COLO668 (cell line): ENCODE data around the gene ZBTB32.
A peak's percentile ranks its signal among the peaks of the same experiment; 100 is the strongest.

Experiments used
- DNase-seq: peaks from one replicate; lab custom pipeline; 2025; ENCODE audit not compliant: unreplicated experiment; lab: John Stamatoyannopoulos, UW

ZBTB32 gene

DNA sequence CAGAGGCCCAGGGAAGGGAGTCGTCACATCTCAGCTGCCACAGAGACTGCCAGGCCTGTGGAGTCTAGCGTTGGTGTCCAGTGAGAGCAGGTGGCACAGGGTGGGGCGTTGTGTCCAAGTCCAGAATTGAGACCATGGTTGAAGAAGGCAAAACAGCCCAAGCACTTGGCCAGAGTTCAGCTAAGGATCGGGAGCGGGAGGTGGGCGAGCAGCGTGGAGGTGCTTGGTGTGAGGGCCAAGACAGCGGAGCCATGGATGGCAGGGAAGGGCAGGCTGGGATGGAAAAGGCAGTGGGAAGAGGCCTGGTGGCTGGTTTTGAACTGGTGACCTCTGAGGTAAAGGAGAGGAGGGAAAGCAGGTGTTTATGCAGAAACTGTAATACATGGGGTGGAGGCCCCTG is 29.9 kb downstream of the ZBTB32 start:
- DNase-seq, result no peak

DNA sequence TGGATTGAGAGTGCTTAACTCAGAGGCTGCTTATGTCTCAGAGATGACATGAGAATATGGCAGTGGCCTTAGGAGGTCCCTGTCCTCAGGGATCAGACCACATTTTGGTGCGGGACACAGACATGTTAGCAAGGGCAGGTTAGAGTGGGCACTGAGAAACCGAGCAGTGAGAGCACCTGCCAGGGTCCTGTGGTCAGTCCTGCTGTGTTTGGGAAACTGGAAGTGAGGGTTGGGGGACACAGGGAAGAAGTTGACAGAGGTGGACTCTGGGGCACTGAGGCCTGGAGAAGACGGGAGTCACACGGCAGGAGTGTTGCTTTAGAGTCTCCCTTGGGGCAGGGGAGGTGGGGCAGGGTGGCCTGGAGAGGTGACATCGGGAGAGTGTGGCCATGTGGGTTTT is 30.5 kb downstream of the ZBTB32 start:
- no peak for DNase-seq

DNA sequence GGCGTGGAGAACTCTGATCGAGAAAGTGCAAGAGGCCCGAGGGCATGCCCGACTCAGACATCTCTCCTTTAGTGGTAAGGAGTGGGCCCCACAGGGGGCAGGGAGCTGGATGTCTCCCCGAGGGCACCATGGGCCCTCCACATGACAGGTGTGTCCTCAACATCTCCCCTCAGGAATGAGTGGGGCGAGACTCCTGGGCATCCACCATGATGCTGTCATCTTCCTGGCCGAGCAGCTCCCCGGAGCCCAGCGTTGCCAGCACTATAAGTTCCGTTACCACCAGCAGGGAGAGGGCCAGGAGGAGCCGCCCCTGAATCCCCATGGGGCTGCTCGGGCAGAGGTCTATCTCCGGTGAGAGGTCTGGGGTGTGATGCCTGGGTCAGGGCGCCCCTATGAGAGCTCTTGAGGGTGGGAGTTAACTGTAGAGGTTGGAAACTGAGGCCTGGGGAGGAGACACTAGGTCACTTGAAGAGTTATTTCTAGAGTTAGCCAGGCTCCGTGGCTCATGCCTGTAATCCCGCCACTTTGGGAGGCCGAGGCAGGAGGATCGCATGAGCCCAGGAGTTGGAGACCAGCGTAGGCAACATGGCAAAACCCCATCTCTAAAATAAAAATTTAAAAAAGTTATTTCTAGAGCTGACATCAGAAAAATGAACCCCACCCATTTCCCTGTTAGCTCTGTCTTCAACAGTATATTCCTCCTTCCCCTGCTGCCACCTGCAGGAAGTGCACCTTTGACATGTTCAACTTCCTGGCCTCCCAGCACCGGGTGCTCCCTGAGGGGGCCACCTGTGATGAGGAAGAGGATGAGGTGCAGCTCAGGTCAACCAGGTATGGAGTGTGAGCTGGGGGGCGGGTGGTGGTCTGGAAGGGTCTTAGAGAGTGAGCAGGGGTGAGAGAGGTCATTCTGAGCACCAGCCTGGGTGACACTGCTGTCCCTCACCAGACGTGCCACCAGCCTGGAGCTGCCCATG is 32.8 kb downstream of the ZBTB32 start:
- no peak for DNase-seq

DNA sequence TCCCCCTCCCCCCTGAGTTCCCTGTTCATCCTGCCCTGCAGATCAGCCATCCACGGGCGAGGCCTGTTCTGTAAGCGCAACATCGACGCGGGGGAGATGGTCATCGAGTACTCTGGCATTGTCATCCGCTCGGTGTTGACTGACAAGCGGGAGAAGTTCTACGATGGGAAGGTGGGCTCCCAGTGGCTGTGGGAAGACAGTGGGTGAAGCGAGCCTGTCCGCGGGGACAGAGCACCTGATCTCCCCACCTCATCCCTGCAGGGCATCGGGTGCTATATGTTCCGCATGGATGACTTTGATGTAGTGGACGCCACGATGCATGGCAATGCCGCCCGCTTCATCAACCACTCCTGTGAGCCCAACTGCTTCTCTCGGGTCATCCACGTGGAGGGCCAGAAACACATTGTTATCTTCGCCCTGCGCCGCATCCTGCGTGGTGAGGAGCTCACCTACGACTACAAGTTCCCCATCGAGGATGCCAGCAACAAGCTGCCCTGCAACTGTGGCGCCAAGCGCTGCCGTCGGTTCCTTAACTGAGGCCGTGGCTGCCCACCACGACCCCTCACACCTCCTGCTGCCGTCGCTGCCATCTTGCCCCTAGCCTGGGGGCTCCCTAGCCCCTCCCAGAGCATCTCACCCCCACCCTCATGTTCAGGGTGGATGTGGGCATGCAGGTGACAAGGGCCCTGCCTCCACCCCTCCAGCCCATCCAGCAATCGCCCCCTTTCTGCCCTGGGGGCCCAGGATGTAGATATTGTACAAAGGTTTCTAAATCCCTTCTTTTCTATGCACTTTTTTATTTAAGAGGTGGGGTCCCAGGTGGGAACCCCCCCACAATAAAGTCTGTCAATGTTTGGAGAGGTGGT is 33.9 kb downstream of the ZBTB32 start:
- DNase-seq, result no peak

DNA sequence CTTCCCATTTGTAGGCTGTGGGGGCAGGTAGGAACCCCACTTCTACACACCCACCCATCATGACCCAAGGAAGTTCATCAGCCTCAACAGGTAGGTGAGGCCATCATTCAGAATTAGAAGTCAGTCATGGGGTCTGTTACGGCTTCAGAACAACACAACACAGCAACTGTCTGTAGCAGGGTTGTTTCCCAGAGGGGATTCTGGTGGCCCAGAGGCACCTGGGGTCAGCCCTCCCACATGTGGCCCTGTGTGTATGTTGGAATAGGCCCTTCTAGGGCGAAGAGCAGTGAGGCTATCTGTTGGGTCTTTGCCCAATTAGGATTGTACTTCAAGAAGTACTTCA is 34.5 kb downstream of the ZBTB32 start:
- DNase-seq, result no peak

DNA sequence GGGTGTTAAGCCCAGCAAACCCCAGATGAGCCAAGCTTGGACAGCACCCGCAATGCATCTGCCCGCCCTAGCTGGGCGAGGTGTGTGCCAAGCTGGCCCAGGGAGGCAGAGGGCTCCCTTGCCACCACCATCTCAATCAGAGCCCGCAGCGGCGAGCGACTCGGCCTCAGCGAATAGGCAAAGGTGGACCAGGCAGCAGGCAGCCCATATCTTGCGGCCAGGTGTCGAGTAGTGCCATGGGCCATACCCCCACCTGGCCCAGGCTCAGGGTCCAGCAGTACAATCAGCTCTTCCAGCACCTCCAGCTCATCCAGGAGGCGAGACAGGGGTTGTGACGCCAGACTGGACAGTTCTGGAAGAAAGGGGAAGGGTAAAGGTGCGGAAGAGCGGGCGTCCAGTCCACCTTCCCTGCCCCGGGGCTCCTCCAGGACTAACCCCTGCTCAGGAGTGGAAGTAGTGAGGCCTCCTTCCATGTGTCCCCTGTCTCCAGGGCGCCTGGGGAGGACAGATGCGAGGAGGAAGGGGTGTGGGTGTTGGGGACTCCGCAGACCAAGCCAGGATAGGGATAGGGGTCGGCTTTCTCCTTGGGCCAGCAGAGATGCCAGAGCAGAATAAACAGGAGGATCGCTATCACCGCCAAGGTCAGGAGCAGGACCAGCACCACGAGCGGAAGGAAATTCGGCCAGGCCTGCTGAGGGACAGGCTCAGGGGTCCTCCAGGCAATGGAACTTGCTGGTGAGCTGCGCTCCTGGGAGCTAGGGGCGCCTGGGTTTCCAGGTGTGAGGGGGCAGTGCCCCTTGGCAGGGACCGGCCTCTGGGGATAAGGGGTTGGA is 35.1 kb downstream of the ZBTB32 start:
- no peak for DNase-seq

DNA sequence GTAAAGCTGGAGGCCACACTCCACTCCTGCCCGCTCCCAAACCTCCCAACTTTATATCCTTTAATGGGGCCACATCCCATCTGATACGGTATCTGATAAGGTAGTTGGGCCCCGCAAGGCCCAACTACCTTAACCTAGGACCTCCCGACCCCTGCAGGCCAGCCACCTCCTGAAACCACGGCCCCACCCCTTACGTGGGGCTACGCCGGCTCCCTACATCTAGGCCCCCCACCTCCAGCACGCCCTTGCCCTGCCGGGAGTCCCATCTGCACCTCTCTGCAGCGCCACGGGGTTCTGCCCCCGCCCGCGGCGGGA is 35.7 kb downstream of the ZBTB32 start:
- DNase-seq, result no peak

DNA sequence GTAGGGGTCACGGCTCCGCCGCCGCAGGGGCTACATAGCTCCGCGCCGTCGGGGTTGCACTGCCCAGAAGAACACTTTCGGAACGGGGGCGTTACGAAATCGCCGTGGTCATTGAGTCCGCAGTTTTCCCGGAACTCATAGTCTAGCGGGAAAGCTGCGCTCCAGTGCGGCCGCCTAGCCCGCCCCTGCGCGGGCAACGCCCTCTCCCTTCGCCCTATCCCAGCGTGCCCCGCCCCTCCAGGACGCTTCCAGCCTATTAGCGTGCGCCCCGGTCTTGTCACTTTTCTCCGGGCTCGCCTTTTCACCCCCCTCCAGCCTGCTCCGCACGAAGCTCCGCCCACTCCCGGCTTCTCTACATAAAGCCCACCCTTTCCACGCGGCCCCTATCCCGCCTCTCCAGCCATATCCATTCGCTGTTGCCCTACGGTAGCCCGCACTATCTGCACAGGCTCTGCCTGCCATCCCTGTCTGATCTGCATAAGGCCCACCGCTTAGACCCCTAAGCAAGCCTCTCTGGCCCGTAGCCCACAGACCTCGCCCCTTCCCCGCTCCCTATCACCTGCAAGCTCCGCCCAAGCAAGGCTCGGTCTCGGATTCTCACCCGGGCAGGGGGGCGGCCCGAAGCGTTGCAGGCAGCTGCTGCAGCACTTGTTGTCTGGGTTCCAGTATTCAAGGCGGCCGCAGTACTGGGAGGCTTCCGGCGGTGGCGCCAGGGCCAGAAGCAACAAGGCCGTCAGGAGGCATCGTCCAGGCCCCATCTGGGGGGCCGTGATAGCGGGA is 36.3 kb downstream of the ZBTB32 start:
- DNase-seq, result peak; percentile 98

DNA sequence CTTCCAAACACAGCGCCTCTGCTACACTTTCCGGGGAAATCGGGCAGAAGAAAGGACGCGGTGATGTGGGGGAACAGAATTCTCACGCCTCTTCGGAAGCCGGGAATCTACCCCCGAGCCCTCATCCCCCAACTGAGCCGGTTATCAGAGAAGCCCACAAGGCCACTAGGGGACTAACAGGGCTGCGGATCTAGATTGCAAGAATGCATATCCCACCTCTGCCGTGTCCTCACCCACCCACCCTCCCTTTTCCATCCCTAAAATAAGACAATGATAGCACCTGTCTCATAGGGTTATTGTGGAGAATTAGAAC is 36.8 kb downstream of the ZBTB32 start:
- no peak for DNase-seq

DNA sequence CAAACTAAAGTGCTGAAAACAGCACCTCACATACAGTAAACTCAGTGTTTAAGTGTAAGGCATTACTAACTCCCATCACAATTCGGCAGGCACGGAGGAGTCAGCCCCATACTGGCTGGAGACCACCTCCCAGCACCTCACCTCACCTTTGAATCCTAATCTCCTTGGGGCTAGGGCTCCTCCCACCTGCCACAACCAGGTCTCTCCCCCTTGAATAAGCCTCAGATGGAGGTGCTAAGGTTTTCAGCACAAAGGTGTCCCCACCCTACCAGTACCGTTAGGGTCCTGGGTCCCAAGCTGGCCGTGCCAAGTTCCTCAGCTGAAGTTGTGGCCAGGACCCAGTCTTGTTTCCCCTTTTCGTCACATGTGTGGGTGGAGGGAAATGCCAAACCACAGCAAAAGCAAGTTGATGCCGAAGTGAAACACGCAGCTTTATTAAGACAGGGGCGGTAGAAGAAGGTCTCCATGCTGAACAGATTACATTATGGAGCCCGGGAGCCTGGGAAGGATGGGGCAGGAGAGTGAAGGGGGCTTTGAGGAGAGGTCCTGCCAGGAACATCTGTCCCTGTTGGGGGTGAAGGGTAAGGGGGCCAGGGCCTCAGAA is 37.9 kb downstream of the ZBTB32 start, which contains the start of gene IGFLR1:
Gene IGFLR1 (minus strand): TSS at position 332 of the 604 bp plus-strand sequence. CDS start 1,272 bp downstream, outside the sequence.
- no peak for DNase-seq

DNA sequence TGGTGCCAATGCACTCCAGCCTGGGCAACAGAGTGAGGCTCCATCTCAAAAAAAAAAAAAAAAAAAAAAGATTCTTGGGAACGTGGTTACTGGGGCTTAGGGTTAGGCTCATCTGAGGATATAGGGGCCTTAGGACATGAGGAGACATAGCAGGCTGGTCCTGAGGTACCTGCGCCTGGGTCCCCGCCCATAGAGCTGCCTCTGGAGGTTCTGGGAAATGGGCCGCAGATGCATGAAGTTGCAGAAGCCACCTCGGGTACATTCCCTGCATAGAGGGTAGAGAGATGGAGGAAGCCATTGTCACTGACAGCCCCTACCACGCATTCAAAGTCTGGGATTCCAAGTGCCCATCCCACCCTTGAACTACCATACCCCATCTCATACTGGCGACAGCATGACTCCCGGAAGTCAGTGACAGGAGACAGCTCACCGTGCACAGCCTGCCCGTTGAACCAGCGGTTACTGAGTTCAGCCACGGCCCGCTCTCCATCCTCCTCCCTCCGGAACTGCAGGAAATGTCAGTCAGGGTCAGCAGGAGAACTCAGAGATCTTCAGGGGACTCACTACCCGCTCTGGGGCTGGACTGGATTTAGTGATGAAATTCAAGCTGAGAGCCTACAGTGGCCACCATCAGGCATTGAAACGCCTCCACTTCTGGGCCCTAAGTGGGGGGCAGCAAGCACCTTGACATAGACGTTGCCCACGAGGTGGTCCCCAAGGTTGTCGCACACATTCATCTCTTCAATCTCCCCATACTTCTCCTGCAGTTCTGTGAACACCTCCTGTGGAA is 39.5 kb downstream of the ZBTB32 start:
- DNase-seq, result no peak

DNA sequence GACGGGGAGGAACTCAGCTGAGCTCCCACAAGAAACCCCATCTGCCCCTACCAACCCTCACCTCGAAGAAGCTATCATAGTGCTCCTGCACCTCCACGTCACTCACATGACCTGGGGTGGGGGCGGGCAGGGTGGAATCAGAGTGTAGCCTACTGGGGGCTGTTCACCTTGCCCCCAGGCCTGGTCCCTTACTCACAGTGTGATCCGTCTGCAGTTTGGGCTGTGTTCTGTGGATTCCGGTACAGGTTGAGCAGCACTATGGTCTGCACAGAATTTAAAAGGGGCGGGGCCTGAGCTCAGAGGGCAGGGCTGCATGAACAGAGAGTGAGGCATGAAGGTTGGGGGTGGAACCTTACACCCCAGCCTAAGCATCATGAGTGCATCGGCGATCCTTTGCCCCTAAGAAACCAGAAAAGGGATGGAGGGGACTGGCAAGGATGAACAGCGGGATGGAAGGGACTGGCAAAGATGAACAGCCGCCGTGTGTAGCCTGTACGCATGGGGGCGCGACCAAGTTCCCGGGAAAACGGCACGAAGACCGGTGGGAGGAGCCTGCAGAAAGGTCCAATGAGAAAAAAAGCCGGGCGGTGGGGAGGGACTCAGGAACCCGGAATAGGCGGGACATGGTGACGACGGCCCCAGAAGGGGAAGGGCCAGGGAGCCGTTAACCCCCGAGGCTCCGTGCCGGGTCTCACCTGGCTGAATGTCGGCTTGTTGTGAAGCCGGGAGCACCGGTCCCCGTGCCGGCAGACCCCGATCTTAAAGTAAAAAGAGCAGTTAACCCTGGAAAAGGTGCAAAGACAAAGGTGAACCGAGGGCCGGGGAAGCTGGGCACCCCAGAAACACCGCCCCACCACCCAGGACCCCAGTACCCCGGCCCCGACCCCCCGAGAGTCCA is 40.3 kb downstream of the ZBTB32 start:
- DNase-seq, result peak; percentile 93

DNA sequence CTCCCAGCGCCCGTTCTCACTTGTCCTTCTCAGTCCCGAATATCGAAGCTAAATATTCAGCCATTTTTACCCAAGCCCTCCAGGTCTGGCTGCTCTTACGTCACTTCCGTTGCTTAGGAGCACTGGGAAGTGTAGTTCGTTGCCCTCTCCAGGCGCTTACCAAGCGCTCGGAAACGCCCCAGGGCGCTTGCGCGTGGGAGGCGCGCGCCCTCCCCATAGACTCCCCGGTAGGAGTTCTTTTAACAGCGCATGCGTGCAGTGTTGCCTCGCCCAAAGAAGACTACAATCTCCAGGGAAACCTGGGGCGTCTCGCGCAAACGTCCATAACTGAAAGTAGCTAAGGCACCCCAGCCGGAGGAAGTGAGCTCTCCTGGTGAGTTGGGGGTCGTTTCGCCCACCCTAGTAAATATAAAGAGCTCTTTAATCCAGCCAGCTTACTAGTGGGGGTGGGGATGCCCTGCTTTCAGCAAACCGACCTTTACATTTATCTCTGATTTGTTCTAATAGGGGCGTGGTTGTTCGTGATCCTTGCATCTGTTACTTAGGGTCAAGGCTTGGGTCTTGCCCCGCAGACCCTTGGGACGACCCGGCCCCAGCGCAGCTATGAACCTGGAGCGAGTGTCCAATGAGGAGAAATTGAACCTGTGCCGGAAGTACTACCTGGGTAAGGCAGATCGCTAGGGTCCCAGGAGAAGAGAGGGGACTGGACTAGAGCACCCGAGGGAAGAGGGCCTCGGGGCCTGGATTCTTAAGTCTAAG is 41.1 kb downstream of the ZBTB32 start, which contains the start of the genes PSENEN and U2AF1L4:
Gene PSENEN (plus strand): TSS at position 324 of the 759 bp plus-strand sequence. CDS start 280 bp downstream, at position 604.
Gene U2AF1L4 (minus strand): TSS at position 91 of the 759 bp plus-strand sequence. CDS start 27 bp downstream, at position 64.
- peak; percentile 98 for DNase-seq

DNA sequence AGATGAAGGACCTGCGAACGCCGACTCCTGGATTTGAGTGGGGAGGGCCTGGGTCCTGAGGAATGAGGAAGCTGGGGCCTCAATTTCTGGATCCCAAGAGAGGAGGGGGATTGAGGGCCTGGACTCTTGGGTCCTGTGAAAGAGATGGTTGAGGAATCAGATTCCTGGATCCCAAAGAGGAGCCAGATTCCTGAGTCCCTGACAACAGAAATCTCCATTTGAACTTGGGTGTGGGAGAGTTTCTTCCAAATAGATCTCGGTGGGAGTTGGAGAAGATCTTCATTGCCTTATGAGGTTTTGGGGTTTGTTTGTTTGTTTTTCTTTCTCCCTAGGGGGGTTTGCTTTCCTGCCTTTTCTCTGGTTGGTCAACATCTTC is 41.7 kb downstream of the ZBTB32 start:
- DNase-seq, result no peak

DNA sequence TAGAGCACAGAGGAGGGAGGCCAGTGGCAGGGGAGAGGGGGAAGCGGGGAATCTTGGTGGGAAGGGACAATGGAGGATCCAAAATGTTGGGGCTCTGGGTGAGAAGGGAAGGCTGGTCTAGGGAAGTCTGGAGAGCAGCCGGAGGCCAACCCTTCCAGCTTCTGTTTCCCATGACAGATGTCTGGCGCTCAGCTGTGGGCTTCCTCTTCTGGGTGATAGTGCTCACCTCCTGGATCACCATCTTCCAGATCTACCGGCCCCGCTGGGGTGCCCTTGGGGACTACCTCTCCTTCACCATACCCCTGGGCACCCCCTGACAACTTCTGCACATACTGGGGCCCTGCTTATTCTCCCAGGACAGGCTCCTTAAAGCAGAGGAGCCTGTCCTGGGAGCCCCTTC is 42.2 kb downstream of the ZBTB32 start:
- no peak for DNase-seq

DNA sequence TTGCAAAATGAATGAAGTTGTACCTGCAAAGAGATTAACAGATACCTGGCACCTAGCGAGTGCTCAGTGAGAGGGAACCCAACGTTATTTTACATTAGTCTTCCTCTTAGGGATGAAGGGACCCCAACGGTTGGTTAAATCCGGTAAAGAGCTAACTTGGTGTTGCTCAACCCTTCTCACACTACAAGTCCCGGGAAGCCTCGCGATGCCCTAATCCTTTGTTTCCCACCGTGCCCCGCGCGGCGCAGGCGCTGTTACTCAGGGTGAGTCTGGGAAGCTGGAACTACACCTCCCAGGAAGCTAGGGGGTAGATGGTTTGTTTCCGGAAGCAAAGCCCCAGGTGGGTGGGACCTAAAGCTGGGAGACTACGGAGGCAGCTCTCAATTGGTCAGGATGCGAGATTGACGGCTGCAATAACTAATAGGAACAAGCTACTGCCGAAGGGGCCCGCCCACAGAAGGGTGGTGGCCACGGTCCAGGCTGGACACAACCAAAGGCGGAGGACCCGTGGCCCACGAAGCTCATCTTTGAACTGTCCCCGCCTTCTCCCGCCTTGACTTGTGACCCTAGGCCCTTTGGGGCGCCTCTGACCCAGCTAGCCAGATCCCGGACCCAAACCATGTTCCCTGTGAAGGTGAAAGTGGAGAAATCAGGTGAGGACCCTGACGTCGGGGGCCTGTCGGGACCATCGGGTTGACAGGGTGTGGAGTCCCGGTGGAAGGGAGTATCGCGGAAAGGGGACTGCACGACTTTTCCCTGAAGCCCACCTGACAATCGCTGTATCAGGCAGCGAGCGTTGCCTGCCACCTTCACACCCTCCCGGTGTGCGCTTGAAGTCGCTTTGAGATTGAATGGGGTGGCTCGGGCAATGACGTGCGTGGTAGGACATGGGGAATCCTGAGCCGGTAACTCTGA is 44.0 kb downstream of the ZBTB32 start, which contains the start of gene LIN37:
Gene LIN37 (plus strand): TSS at position 471 of the 915 bp plus-strand sequence. CDS start 149 bp downstream, at position 620.
- peak; percentile 98 for DNase-seq
